GM21423 (cell line): ENCODE data around the gene SLC9A9.

Source experiments
- ATAC-seq: cut with Tn5 transposase; IDR thresholded peaks from one replicate; pipeline ENCODE4 v1.9.1; 2021; ENCODE audit warnings: mild to moderate bottlenecking, moderate library complexity; ENCODE audit not compliant: unreplicated experiment

The SLC9A9 gene

DNA sequence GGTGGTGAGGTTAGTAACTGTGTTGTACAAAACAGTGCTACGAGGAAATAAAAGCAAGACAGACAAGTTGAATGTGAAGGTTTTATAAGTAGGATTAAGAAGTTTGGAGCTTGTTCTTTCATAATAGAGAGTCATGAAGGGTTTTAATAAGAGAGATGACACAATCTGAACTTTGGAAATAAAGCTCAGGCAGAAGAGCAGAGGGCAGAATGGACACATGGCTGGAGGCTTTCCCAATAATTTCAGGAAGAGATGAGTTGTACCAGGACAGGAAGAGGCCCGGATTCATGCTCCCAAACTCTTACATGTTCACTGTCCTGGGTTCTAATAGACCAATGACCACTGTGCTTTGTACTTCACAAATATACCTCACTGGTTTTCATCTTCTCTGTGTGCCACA is 194.8 kb downstream of the SLC9A9 start:
- ATAC-seq = no peak

DNA sequence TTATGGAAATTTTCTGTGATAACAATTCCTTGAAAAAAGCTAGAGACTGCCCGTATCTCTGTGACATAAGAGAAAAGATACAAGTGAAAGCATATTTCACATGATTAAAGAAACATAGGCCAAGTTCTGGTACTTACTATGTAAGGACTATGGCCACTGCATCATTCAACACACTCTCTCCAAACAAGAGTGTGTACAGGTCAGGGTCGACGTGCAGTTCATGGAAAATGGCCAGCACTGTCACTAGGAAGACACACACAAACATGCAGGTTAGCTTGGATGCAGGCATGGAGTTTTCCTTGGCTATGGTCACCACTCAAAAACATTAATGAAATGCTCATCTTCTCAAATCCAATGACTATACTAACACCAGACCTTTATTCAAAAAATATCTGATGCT is 196.2 kb downstream of the SLC9A9 start:
- no peak for ATAC-seq

DNA sequence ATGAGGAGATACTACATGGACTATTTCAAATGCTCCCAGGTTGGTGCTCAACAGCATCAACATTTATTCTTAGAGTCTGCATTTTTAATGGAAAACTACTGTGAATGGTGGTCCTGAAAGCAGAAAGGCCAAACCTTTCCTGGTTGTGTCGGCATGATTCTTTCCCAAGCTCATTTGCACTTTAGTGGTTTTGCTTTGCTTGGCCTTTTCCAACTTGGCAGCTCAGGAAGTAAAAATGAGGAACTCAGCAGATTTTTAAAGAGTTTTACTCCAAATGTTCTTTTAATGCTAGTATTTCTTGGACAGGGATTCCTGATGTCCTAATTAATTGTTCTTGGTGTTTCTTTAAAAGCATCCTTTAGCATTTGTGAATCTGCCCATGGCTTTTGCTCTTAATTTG is 197.4 kb downstream of the SLC9A9 start:
- no peak for ATAC-seq

DNA sequence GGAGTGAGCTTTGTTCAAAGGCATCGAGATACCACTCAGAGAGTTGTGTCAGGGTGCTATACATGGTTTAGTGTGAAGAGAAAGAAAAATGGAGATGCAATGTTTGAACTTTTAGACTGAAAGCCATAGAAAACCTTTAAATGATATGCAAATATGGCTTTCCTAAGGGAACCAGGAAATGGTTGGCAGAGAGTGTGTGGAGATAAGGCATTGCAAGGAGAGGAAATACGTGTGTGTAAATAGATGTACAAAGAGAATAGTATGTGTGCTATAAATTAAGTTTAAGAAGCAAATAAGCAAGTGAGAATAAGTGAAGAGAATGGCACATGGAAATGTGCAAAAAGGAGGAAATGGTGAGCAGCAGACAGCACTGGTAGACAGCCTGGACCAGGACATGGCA is 198.1 kb downstream of the SLC9A9 start:
- no peak for ATAC-seq

DNA sequence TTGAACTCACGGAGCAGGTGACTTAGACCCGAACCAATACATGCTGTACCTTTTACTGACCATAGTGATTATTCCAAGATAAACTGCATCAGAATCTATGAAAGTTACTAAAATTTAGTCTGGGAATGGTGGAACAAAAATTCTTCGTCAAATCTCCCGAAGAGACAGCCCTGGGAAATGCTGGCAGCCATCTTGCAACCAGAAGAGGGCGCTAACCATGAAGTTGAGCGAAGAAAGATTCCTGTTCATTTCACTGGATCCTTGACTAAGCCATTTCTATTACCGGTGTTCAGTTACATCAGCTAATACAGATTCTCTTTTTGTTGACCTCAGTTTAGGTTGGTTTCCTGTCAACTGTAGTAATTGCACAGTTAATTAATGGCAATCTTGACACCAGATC is 199.6 kb downstream of the SLC9A9 start:
- no peak for ATAC-seq

DNA sequence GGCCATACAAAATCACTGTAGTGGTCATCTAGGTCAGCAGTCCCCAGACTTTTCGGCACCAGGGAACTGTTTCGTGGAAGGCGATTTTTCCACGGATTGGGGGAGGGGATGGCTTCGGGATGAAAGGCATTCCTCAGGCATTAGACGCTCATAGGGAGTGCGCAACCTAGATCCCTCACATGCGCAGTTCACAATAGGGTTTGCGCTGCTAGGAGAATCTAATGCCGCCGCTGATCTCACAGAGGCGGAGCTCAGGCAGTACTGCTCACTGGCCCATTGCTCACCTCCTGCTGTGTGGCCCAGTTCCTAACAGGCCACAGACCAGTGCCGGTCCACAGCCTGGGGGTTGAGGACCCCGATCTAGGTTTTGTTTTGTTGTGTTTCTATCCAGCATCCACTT is 200.1 kb downstream of the SLC9A9 start:
- no peak for ATAC-seq

DNA sequence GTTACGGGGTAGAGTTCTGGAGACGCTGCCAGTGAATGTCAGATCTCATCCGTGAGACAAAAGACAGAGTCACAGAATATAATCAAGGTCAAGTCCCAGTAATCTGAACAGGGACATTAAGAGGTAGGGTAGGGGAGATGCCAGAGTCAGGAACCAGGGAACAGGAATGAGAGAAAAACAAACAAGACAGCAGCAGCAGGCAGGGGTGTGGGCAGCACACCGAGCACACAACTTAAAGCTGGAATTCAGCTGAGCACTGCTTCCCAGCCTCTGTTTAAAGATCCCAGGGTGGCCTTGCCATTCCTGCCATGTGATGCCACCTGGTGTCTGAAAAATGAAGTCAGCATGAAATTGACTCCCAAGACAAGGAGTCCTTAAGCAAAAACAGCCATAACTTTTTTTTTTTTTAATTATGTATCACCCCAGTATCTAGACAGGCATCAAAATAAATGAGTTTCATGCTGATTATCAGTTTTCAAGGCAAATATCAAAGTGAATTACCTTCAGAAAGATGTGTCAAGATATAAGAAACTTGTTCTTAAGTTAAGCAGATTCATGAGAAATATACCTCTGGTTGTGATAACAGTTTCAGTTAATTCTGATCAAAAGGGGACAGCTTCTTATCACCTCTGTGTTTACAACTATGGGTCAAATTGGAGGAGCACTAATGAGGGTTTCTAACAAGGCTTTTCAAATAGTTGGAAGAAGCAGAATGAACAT is 203.7 kb downstream of the SLC9A9 start:
- no peak for ATAC-seq

DNA sequence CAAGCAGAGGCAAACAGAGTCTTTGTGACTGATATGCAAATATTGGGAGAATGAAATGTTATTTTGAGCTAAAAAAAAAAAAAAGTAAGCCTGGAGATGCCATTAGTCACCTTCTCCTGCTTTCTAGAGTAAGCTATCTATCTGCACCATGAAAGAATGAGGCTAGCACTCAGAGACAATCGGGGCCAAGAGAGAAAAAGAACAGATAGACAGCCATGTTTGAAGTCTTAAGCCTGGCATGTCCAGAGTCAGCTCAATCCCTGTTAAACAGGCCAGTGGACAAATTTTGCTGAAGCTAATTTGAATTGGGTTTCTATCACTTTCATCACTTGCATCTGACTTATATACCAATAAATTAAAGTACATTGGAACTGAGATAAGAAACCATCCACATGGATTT is 204.4 kb downstream of the SLC9A9 start:
- no peak for ATAC-seq

DNA sequence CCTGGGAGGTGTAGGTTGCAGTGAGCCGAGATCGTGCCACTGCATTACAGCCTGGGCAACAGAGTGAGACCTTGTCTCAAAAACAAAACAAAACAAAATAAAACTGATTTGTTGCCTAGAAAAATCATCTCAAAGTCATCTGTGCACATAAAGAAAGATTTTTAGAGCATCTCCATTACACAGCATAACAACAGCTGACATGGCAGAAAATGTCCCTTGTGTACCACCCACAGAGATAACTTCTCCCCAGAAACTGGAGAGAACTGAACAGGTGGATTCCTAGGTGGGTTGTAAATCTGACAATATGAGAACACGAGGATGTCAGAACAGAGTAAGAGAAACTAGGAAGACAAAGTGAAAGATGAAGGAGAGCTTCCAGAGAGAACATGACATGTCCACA is 207.5 kb downstream of the SLC9A9 start:
- no peak for ATAC-seq

DNA sequence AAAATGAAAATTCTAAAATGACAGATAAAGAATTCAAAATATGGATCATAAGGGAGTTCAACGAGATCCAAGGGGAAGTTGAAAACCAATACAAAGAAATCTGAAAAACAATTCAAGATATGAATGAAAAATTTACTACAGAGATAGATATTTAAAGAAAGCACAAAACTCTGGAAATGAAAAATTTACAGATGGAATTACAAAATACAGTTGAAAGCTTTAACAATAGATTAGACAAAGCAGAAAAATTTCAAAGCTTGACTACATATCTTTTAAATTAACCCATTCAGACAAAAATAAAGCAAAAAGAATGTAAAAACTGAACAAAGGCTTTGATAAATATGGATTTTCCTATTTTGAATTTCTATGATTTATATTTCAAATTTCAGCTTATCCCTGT is 211.1 kb downstream of the SLC9A9 start:
- ATAC-seq = no peak

DNA sequence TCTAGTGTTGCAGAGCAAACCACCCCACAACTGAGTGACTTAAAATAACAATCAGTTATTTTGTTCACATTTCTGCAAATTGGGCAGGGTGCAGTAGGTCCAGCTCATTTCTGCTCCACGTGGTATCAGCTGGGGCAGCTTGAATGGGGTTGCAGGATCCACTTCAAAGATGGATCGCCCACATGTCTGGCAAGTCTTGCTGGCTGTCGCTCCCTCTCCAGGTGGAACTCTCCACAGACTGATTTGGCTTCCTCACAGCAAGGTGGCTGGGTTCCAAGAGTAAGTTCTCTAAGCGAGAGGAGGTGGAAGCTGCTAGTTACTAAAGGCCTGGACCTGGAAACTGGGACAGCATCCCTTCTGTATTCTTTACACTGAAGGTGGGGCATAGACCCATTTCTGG is 213.3 kb downstream of the SLC9A9 start:
- no peak for ATAC-seq

DNA sequence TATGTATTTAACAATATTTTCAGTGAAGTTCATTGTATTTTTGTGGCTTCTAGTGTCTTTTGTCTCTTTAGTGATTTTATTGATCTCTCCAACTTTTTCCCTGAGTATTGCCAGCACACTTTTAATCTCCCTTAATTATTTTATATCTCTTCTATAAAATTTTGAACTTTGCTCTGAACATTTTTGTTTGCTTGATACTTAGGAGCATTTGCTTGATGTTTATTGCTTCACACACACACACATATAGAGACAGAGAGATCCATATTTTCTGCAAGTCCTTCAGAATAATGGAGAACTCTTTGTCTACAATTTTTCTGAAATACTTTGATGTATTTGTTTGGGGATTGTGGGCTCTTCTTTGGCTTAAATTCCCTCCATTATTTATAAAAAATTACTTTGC is 213.8 kb downstream of the SLC9A9 start:
- ATAC-seq = no peak

DNA sequence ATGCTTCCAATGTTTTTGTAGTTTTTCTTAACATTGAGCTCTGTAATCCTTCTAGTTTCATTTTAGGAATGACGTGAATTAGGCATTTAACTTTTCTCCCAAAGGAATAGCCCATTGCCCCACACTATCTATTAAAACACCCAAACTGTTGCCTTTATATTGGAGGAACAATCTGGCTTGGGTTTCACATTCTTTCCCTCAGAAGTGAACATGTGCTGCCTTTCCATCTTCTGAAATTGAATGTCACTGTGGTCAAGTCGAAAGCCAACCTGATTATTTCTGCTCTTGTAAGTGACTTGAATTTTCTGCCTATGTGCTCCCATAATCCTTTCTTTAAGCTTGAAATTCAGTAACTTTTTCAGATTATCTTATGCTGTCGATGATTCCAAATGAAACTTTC is 214.5 kb downstream of the SLC9A9 start:
- no peak for ATAC-seq

DNA sequence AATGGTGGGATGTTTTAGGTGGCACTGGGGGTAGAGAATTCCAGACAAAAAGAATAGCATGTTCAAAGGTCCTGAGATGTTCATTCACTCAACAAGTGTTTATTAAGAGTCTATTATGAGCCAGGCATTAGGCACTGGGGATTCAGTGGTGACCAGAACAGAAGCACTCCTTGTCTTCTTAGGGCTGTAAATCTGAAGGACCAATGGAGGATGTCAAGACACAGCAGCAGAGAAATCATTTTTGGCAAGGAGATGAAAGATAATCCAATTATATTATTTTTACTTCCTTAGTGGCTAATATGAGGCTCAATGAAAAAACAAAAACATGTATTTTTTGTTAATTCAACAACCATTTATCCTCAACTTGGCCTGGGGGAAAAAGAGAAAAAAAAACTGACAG is 218.5 kb downstream of the SLC9A9 start:
- no peak for ATAC-seq

DNA sequence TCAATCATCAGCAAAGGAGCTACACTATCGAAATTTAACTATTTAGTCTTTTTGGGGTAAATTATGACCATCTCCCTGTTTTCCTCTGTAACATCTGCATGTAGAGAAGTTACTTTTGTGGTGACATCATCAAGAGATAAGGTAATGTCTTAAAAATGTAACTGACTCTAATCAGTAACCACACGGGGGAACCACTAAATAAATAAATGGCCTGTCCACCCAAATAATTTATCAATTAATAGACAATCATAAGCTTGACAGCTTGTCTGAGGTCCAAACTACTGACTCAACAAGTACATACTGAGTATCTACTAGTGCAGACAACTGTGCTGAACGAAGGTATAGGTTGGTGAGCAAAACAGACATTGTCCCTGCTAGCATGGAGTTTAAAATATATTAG is 219.3 kb downstream of the SLC9A9 start:
- ATAC-seq = no peak

DNA sequence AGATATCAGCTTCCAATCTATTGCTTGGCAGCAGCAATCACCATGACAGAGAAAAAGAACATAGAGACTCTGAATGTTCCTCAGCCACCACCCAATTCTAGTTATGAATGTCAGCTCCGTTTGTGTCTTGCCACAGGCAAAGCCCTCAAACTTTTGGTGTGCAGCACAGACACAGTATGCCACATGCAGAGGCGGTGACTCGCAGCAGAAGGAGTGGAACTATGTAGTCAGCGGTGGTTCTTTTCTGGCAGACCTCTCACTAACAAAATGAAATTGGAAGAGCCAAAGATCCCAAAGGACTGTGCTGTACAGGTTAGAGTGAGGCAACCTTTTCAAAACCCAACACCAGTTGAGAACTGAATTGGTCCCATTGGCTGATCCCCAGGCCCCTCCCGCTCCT is 220.9 kb downstream of the SLC9A9 start:
- ATAC-seq = no peak

DNA sequence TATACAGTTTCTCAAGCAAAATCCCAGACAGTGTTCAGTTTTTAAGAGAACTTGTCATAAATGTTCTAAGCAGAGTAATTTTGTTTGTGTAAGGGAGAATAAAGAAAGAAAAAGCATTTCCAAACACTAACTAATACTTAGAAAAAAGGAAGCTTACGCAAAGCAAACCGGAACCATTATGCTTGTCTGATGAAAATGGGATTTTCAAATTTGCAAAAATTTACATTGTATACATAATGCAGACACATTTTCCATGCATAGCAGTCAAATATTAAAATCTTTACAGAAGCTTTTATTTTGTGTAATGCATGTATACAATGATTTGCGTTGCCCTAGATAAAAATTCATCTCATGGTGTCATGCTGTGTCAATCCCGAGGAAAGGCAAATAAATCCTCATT is 229.0 kb downstream of the SLC9A9 start:
- no peak for ATAC-seq

DNA sequence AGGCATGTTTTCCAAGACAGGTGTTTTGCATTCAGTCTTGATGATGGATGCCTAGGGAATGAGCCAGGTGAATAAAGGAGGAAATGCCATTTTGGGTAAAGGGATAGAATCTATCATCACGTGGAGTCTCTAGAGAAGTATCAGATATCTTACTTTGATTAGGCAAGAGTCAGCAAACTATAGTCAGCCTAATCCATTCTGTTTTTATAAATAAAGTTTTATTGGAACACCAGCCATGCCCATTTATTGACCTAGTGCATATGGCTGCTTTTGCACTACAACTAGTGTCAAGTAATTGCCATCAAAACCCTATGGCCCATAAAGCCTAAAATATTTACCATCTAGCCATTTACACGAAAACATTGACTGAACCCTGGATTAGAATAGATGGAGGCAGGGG is 231.2 kb downstream of the SLC9A9 start:
- no peak for ATAC-seq

DNA sequence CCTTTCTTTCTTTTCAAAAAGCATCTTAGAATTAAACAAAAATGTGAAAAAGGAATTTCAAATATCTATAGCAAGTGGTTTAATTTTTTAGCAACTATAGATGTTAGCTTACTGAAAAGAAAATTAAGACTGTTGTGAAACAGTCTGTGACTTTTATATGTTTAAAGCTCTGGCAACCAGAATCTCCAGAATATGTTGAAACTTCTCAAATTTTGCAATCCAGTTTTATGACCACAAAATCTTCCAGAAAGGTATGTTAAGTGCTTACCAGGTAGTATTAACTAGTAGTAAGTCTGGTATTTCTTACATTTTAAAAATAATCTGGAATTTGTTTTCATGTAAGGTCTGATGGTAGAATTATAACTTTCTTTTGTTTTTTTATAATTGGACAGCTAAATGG is 235.0 kb downstream of the SLC9A9 start:
- ATAC-seq = no peak

DNA sequence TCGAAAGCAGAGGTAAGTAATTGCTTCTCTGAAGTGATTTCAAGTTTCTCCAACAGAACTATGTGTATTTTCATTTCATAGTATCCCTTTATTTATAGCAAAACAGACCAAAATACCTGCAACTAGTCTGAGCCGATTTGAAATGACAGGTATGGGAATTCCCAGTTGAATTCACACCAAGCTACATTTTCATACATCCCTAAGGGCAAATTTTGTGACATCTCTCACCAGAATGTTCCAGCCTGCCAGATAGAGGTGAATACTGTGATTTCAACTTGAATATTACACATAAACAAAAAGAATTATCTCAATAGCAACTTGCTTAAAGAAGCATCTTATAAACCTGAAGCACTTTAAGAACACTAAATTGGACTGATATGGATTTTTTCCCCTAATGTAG is 235.7 kb downstream of the SLC9A9 start:
- no peak for ATAC-seq

DNA sequence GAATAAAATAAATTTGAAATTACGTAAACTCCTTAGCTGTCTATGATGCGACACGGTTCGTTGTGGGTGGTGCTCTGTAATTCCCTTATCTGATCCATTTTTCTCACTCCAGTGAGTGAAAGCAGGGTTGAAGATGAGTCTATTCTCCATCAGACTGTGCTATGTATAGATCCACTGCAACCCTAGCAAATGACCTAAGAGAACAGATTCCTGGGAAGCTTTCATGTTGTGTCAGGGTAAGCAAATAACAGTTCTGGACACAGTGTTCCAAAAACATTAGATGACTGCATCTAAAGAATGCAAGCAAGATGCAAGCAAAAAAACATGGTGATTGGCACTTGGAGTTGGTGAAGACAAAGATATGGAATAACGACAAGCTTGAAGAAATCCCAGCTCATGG is 239.3 kb downstream of the SLC9A9 start:
- ATAC-seq = no peak

DNA sequence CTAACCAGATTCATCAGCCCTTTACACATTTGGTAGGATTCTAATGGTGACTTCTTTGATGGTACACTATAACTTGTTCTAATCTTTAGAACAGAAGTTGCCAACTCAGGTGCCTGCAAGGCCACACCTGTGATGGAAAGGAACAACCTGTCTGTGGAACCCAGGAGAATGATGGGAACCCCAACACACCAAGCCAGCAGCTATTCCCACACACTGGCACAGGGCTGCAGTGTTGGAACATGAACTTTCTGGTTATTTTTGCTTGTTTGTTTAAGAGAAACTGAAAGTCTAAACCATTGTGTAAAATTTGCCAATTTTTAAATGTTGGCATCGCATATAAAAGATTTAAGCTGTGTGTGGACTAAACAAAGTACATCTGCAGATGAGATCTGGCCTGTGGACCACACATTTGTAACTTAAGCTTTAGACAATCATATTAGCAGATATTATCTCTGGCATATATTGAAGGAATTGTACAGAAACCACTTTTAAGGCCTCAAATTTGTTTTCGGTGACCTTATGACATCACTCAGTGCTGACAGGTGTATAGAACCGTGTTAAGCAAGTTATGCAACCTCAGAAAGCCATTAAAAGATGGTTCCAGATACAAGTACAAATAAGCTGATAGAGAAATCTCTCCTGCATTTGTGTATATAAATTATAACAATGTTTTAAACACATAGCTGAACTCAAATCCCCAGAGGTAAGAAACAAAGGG is 242.9 kb downstream of the SLC9A9 start:
- ATAC-seq = no peak
